GM21576 (cell line): ENCODE measurements around the gene VARS2.
"Not testable (repeated sequence)": the region's sequence is repeated elsewhere in the genome, so short reads cannot be mapped to it uniquely, and the experiment has no call there.

ENCODE experiments used
- ATAC-seq: cut with Tn5 transposase; IDR thresholded peaks from one replicate; pipeline ENCODE4 v1.9.1; 2021; ENCODE audit warnings: mild to moderate bottlenecking, moderate library complexity; ENCODE audit not compliant: unreplicated experiment

The VARS2 gene

DNA sequence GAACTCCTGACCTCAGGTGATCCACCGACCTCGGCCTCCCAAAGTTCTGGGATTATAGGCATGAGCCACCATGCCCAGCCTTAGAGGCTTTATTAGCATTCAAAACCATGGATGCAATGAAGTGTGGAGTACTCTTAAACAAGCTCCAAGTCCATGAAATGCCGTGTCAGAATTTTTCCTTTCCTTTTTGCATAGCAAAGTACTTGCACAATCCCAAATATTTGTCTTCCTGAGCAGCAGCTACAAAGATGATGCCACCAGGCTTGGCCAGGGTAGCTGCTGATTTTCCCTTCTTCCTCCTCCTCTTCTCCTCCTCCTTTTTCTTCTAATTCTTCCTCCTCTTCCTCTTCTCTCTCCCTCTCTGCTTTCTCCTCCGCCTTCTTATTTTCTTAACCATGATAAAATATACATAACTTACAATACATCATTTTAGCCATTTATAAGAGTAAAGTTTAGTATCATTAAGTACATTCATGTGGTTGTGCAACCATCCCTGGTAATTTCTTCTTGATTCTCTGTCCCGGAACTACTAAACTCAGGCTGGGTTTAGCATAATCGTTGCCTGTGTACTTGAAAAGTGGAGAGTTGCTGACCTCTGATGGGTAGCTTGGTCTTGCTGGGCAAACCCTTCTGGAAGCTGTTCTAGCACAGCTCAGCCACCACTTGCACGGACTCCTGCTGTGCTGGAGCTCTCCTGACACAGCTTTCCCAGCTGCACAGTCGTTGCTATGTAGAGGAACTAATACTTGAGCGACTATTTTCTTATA, 47.1 kb downstream of the VARS2 start:
- ATAC-seq, result no peak

DNA sequence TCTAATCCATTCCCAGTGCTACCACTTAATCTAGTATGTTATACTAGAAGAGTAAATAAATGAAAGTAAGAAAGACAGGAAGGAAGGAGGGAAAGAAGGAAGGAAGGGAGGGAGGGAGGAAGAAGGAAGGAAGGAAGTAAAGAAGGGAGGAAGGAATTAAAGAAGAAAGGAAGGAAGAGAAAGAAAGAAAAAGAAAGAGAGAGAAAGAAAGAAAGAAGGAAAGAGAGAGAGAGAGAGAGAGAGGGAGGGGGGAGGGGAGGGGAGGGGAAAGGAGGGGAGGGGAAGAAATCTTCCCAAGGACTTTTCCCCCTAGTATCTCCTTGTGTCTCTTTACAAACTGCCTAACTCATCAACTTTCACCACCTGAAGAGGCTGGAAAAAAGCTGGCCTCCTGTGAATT, 48.7 kb downstream of the VARS2 start:
- ATAC-seq, result no peak

GRCh38 chr6:30963641-30964040, 49.6 kb downstream of the VARS2 start:
- ATAC-seq, result no peak

- ATAC-seq, result no peak
These were observed 50.0 kb downstream of the VARS2 start for GRCh38 chr6:30964075-30964474.

GRCh38 chr6:30965140-30965601, 51.1 kb downstream of the VARS2 start:
- ATAC-seq, result no peak

GRCh38 chr6:30966154-30966553, 52.1 kb downstream of the VARS2 start:
- no peak for ATAC-seq

GRCh38 chr6:30969171-30969570, 55.1 kb downstream of the VARS2 start:
- not testable (repeated sequence) for ATAC-seq

GRCh38 chr6:30970946-30971345, 56.9 kb downstream of the VARS2 start:
- no peak for ATAC-seq

DNA sequence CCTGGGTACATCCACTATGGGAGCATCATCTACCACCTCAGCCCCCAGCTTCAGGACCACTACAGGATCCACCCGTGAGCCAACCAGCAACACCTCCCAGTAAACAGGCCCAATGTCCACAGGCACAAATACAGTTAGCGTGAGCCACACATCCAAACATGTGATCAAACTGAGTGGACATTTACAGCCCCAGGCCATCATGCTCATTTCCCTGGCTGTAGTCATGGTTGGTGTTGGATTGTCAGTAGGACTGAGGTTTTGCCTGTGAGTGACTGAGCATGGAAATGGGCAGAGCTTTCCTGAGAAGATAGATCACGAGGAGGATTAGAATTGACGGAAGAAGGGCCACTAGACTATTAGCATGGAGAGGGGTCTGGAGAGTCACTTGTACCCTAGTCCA, 58.8 kb downstream of the VARS2 start:
- ATAC-seq, result no peak

DNA sequence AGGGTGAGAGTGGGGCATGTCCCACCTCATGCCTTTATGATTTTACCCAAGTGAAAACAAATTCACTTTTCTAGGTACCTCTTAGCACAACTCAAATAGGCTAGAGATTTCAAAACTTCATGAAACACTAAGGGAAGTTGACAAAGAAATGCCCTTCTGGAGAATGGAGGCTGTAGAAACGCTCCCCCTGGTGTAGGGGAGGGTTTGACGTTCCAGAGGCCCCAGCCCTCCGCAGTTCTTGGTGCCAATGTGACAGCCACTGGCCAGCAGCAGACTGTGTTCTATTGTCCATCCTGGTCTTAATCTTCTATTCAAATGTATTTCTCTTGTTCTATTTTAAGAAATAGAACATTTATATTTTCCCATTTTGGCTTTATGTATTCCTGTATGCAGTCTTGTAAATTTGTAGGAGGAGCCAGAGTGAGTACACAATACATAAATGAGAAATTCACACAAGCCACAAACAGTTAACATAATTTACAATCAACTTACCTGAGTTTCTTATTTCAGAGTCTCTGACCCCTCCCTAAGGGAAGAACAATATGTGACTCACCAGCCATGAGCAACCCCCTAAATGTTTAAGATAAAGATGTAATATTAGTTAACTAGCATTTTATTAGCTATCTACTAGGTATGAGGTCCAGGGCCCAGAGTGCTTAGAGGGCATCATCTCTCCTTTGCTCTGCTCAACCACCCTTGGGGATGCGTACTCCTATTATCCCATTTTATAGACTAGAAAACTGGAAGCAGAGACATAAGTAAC, 60.6 kb downstream of the VARS2 start:
- ATAC-seq, result no peak
